HEK293T (cell line): ENCODE results near the gene CCR5AS.

ENCODE experiments used
- ARNT ChIP-seq: fragments of 450-650 bp; IDR thresholded peaks from 2 replicates; pipeline ENCODE4 v1.6.1; 2017; ENCODE audit warnings: mild to moderate bottlenecking
- BHLHE40 ChIP-seq: fragments of 450-650 bp; IDR thresholded peaks from 2 replicates; pipeline ENCODE4 v1.6.1; 2016; ENCODE audit warnings: mild to moderate bottlenecking, moderate library complexity, borderline replicate concordance
- ELF4 ChIP-seq: fragments of 450-650 bp; IDR thresholded peaks from 2 replicates; pipeline ENCODE4 v1.6.1; 2017; ENCODE audit warnings: antibody characterized with exemption
- FOXK2 ChIP-seq: fragments of 450-650 bp; IDR thresholded peaks from 2 replicates; pipeline ENCODE4 v1.6.1; 2016; ENCODE audit warnings: mild to moderate bottlenecking
- FOXM1 ChIP-seq: fragments of 450-650 bp; IDR thresholded peaks from 2 replicates; pipeline ENCODE4 v1.6.1; 2017; ENCODE audit warnings: mild to moderate bottlenecking, borderline replicate concordance
- HDGF ChIP-seq: fragments of 450-650 bp; IDR thresholded peaks from 2 replicates; pipeline ENCODE4 v1.6.1; 2017; ENCODE audit warnings: antibody characterized with exemption, borderline replicate concordance
- SP1 ChIP-seq: fragments of 450-650 bp; IDR thresholded peaks from 2 replicates; pipeline ENCODE4 v1.6.1; 2017
- ZNF384 ChIP-seq: fragments of 450-650 bp; IDR thresholded peaks from 2 replicates; pipeline ENCODE4 v1.6.1; 2016

- no peak for TF ChIP-seq HDGF
- no peak for TF ChIP-seq ELF4
- no peak for TF ChIP-seq FOXK2
- TF ChIP-seq BHLHE40, result no peak
- no peak for TF ChIP-seq SP1
- TF ChIP-seq FOXM1, result no peak
- TF ChIP-seq ARNT, result no peak
- no peak for TF ChIP-seq ZNF384
Measured at GRCh38 chr3:46318207-46318927, 88.5 kb downstream of the CCR5AS start.
